SKM-1 (cell line): Measurements from ENCODE around the gene NOL6.

Experiments
- DNase-seq: peaks from one replicate; lab custom pipeline; 2025; ENCODE audit not compliant: unreplicated experiment; lab: John Stamatoyannopoulos, UW

Gene NOL6

DNA sequence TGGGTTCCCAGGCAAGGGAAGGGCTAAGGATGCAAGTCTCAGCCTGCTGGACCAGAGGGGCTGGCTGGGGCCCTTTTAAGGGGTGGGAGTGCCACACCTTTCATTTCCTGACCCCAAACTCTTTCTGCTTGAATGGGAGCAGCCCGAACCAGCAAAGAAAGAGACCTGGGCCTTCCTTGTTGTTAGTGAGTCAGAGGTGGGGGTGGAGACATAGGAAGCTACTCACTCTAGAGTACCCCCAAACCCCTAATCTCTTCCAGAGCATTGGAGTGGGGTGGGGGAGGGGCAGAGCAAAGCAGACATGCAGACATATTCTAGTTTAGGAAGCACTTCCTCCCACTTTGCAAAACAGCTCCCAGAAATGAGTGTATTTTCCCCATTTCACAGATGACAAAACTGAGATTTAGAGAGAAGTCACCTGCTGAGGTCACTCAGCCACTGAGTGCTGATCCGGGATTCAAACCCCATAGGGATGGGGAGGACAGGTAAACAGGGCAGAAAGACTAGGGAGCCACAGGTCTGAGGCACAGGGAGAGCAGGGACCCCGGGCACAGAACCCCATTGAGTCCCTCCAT, 20.4 kb downstream of the NOL6 start:
- DNase-seq, result no peak

DNA sequence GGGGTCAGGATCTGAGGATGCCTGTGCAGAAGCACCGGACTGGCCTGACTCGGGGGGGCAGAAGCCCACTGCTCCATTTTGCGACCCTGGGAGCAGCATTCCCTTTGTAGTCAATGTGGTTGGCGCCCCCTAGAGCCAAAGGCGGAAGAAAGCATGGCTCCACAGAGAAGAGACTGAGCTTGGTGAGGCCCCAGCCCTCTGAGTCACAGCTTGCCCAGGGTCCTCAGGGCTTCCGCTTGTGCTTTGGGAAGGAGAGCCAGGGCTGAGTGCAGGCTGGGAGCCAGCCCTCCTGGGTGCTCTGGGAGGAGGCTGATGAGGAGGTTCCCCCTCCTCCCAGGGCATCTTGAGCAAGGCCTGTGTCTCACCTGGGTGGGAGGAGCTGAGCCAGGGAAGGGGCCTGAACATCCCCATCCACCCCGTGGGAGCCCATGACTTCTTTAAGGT, 20.9 kb downstream of the NOL6 start:
- peak; percentile 61 for DNase-seq

DNA sequence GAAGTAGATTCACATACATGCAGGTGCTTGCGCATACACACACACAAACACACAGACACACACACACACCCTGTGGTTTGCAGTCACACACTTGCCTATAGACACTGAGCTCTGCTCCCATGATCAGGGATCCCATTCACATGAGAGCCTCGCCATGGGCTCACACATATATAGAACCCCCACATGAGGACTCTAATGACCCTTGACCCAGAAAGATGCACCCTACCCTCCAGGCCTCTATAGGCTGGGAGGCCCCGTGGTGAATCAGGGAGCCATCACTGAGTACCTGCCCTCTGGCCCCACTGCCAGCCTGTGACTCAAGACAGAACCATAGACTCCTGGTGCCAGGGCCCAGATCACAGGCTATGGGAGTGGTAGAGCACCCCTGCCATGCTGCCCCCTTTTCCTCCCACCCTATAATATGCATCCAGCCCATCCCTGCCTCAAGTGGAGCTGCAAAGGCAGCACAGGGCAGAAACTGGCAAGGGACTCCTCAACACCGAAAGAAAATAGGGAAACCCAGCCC, 23.0 kb downstream of the NOL6 start:
- no peak for DNase-seq

- DNase-seq, result no peak
Measured at GRCh38 chr9:33449715-33450114, 24.0 kb downstream of the NOL6 start.

GRCh38 chr9:33447799-33448553, 25.7 kb downstream of the NOL6 start:
- no peak for DNase-seq

DNA sequence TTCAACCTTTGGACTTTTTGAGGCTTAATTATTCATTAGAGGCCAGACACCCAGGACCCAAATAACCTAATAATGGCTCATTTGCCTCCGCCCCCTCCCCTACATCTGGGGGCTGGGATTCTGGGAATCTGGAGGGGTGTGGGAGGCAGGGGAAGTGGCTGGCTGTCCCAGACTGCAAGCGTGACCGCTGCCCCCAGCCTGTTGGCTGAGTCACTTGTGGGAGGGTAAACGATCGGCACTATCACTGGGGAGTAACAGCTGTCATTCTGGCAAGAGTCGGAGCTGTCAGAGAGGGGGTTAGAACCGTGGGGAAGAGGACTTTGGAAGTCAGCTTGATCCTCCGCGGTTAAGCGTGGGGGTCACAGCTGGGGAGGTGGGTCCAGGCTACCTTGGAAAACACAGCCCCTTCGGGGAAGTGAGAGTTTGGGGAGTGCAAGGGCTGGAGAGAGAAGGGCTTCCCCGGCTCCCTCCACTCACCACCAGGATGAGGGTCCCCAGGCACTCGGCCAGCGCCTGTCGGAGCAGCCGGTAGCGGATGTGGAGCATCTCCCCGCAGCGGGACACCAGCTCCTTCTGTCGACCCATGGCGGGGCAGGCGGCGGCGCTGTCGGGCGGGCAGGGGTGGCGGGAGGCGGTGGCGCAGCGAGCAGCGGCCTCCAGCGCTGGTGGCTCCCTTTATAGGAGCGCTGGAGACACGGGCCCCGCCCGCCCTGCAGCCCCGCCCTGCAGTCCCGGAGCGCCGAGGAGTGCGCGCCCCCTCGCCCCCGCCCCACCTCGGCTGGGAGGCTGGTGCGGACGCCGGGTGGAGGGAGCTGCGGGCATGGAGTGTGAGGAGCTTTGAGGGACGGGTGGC, 26.6 kb downstream of the NOL6 start, which contains the start of gene AQP3:
Gene AQP3, minus strand, starts transcription at position 648 of the 853 bp plus-strand sequence. Its CDS starts 63 bp downstream, at position 585.
- no peak for DNase-seq

GRCh38 chr9:33446240-33446945, 27.3 kb downstream of the NOL6 start:
- no peak for DNase-seq

GRCh38 chr9:33445389-33446239, 28.1 kb downstream of the NOL6 start:
- DNase-seq, result no peak

GRCh38 chr9:33443464-33444154, 30.1 kb downstream of the NOL6 start:
- no peak for DNase-seq

DNA sequence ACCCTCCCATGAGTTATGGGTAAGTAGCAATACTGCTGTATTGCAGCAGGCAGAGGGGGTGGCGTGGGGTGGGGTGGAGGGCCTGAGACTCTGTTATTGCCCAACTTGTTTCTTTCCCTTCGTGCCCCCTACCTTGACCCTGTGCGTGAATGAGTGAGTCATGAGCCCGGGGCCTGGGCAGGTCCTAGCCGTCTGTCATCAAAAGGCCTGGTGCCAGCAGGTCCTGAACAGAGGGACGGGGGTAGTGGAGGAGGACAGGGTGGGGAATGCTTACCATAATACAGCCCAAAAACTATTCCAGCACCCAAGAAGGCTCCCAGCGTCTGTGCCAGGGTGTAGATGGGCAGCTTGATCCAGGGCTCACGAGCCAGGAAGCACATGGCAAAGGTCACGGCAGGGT, 30.7 kb downstream of the NOL6 start:
- DNase-seq, result no peak

- DNase-seq, result no peak
Measured at GRCh38 chr9:33442125-33442524, 31.6 kb downstream of the NOL6 start.

GRCh38 chr9:33440609-33441008, 33.1 kb downstream of the NOL6 start:
- DNase-seq, result no peak

DNA sequence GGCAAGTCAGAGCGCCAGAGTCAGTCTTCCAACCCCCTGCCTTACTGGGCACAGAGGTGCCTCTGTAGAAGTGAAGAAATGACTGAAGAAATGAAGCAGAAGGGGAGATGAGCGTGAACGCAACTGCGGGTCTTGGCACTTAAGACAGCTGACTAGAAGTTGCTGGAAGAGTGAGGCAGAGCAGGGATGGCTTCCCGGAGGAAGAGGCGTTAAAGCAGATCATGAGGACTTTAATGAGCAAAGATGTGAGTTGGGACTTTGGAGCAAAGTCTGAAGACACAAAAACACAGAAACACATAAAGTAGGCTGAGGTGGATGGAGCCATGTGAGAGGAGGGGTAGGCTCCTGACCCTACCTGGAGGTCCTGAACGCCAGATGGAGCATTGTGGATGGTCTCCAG, 33.5 kb downstream of the NOL6 start:
- DNase-seq, result no peak

GRCh38 chr9:33439731-33440130, 34.0 kb downstream of the NOL6 start:
- no peak for DNase-seq

DNA sequence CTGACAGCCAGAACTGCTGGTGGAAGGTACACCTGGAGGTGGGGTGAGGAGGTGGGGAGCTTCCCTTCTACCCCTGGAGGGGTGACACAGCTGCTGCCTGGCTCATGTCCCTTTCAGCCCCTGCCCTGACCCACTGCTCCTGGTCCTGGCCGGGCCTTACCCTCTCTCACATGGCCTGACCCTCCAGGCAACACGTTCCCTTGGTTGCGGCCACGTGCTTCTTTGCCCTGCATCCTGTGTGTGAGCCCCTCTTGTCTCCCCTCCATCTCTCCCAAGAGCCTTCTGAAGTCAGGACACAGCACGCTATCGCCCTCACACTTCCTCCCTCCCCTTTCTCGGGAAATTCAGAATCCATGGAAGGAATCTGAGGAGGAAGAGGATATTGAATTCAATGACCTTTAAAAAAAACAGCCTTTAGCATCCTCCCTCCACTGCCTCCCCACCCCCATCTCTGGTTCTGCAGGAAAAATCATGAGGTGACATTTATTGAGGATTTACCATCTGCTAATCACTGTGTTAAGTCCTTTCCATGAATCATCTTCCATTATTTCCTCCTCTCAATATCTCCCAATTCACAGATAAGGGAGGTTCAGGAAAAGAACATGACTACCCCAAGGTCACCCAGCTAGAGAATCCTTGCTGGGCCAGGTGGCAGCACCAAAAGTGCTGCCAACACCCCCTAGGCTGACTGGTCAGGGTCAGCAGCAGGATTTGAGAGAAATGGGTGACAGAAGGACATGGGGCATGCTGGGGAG, 34.6 kb downstream of the NOL6 start:
- no peak for DNase-seq

- peak; percentile 15 for DNase-seq
Measured at GRCh38 chr9:33437898-33438297, 35.8 kb downstream of the NOL6 start.

- DNase-seq, result no peak
Measured at GRCh38 chr9:33437205-33437604, 36.5 kb downstream of the NOL6 start.

- DNase-seq, result no peak
Measured at GRCh38 chr9:33436445-33436844, 37.3 kb downstream of the NOL6 start.

GRCh38 chr9:33435821-33436277, 37.9 kb downstream of the NOL6 start:
- no peak for DNase-seq
